Kidney (tissue), 14 donors: ENCODE results near the gene BBOX1. TPM values are rescaled to one million over a fixed set of nuclear protein-coding genes. Genes with fewer than 3 reads are reported as not detected.

Experiments
- DNase-seq, 5 donors: peaks; one replicate each; pipeline ENCODE4 v3.0.0-alpha.2; 2013 to 2020
- FAIRE-seq: peaks from 2 replicates; lab custom pipeline; 2012; peaks lifted over from hg19 to GRCh38; lab: Jason Lieb, UNC
- H3K27ac ChIP-seq, 2 donors: one replicate each; pipeline ENCODE4 v1.7.0; 2013; ENCODE audit warnings: low read depth in 2 of 2, low read length in 2 of 2, inconsistent platforms in 1 of 2
- H3K27me3 ChIP-seq: one replicate; pipeline ENCODE4 v1.7.1; 2013; ENCODE audit warnings: low read length, inconsistent platforms; ENCODE audit not compliant: control insufficient read depth, insufficient read depth
- H3K36me3 ChIP-seq, 3 donors: one replicate each; pipeline versions ENCODE4 v1.7.0 to v1.7.1; 2013; ENCODE audit warnings: low read length in 3 of 3, control low read depth in 1 of 3, inconsistent platforms in 1 of 3; ENCODE audit not compliant: insufficient read depth in 3 of 3, control insufficient read depth in 2 of 3
- H3K4me1 ChIP-seq, 3 donors: one replicate each; pipeline versions ENCODE4 v1.7.0 to v1.7.1; 2013; ENCODE audit warnings: low read length in 3 of 3, inconsistent platforms in 1 of 3, low read depth in 1 of 3; ENCODE audit not compliant: control insufficient read depth in 2 of 3, insufficient read depth in 2 of 3
- H3K4me3 ChIP-seq, 3 donors: one replicate each; pipeline versions ENCODE4 v1.7.0 to v1.8.1; 2013; ENCODE audit warnings: low read length in 3 of 3, control low read depth in 1 of 3, inconsistent platforms in 1 of 3
- H3K9ac ChIP-seq, 3 donors: one replicate each; pipeline versions ENCODE4 v1.7.0 to v1.7.1; 2013; ENCODE audit warnings: low read length in 3 of 3, control low read depth in 1 of 3, inconsistent platforms in 1 of 3
- H3K9me3 ChIP-seq, 3 donors: one replicate each; pipeline versions ENCODE4 v1.7.0 to v1.7.1; 2013; ENCODE audit warnings: low read length in 3 of 3, control low read depth in 1 of 3, inconsistent platforms in 1 of 3; ENCODE audit not compliant: control insufficient read depth in 2 of 3, insufficient read depth in 1 of 3
- intact Hi-C: fragments of 100-400 bp; cut with DNase I; formaldehyde crosslinking; loops from one replicate; pipeline ENCODE4 v1.11.1; 2022
- polyA plus RNA-seq: library from polyadenylated mRNA; stranded (reverse); fragments of 350-450 nt; fragmentation: Illumina TruSeq; extraction: RNeasy Lipid Tissue Mini Kit (QIAGEN cat#74804); gene quantifications from one replicate; pipeline ENCODE4 v1.2.3, GENCODE V29; 2014; ENCODE audit warnings: low read depth, low replicate concordance; ENCODE audit not compliant: insufficient read depth
- total RNA-seq: library from RNA; stranded (reverse); fragmentation: NEBNext Ultra II Directional; extraction: Animal tissue kit (Norgen Biotek cat#: 25700); gene quantifications from one replicate; pipeline ENCODE4 v1.2.1, GENCODE V29; 2021
- TF ChIP-seq, protein P1 (sequence below): IDR thresholded peaks from 3 replicates; pipeline ENCODE4 v1.5.1; 2012; ENCODE audit warnings: mild to moderate bottlenecking, moderate library complexity, borderline replicate concordance; ENCODE audit not compliant: insufficient read depth; ENCODE audit errors: extremely low read depth
- donor health status: control.
- donor health status: control.
- donor health status: control.
- donor health status: control.
- donor health status: control.
- donor health status: DM: yes; HTN: yes; CAD: no.
- donor health status: Normal renal cell carcinoma (clear cell type).

Gene BBOX1
- total and polyA plus RNA-seq, 2 donors from 2014 or later, result 159 to 414 TPM

DNA sequence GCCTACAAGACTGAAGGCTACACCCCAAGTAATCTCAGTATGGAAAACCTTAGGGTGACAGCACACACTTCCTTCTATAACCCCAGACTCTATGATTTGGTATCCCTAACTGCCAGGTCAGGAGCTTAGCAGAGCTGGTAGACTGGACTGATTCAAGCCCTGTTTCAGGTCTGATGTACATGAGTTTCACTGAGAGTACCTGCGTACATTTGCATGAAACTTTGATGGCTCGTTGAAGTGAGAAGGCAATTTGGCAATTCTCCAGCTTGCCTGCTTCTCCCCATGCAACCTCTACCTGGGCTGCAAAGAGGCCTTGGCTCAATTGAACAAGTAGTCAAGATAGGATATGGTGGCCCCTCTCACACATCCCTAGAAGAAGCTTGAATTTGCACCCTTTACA lies 36.5 kb upstream of the BBOX1 start:
- Histone ChIP-seq H3K27me3 (no peaks in the 10 kb centered on the region), H3K27ac (no peak overlapping the region), H3K4me1 (no peaks in the 10 kb centered on the region), H3K9me3 (no peaks in the 10 kb centered on the region), H3K9ac (no peak overlapping the region), H3K36me3 (no peaks in the 10 kb centered on the region), H3K4me3 (no peak overlapping the region)
- DNase-seq (no peak), FAIRE-seq (no peak)
- TF ChIP-seq, protein P1, sequence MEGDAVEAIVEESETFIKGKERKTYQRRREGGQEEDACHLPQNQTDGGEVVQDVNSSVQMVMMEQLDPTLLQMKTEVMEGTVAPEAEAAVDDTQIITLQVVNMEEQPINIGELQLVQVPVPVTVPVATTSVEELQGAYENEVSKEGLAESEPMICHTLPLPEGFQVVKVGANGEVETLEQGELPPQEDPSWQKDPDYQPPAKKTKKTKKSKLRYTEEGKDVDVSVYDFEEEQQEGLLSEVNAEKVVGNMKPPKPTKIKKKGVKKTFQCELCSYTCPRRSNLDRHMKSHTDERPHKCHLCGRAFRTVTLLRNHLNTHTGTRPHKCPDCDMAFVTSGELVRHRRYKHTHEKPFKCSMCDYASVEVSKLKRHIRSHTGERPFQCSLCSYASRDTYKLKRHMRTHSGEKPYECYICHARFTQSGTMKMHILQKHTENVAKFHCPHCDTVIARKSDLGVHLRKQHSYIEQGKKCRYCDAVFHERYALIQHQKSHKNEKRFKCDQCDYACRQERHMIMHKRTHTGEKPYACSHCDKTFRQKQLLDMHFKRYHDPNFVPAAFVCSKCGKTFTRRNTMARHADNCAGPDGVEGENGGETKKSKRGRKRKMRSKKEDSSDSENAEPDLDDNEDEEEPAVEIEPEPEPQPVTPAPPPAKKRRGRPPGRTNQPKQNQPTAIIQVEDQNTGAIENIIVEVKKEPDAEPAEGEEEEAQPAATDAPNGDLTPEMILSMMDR, result no peak
- intact Hi-C loops, result no loop called here

DNA sequence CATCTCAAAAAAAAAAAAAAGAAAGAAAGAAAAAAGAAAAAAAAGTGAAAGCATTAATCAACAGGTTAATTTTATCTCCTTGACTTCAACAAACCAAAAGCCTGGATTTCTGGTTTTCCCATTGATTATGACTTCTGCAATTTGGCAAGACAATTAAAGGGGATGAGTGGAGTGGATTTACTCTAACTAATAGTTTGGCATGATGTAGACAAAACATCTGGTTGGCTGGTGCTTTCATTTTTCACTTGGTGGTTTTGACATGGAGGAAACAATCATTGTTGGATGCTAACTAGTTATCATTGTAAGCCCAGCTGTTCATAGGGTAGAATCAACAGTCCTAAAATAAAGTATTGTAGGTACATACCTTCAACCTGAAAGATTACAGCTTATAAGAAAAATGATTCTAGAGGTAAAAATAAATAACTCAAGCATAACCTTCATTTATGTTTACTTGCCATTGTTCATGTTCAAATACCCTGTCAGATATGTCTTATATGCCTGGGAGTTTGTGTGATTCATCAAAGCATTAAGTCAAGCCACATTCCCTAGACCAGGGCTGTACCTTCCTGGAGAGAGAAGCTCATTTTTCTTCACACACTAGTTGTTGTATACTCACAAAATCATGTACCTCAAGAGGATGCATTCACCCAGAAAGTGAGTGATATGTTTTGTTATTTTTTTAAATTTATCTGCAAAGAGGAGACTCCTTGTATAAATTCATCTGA lies 31.6 kb upstream of the BBOX1 start:
- TF ChIP-seq, protein P1, result no peak

DNA sequence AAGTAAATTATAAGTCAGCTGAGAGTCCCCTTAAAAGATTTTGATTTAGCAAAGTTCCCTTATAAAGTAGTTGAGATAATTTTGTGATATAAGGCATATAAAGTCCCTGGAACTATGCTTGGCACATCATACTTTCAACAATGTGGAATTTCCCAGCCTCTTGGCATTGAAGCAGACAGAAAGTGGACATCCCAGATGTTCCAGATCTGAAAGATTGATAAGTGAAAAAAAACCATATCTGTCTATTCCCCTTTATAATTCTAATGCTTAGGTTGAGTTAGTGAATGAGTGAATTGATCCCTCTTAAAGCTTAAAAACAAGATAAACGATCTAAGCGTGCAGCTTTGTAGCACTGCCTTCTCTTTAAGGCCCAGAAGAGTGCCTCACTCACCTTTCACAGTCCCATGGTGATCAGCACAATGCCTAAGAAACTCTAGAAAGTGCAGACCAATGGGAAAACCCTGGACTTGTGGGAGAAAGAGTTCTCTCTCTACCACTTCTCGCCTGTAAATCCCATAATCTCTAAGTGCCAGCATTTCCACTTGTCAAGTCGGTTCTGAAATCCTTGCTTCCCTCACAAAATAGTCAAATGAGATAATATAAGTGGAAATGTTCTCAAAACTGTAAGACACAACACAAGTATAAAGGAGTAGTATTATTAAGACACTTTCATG lies 28.9 kb upstream of the BBOX1 start:
- no peaks in the 10 kb centered on the region for H3K4me1 ChIP-seq
- no peaks in the 10 kb centered on the region for H3K36me3 ChIP-seq
- no peak overlapping the region for H3K27ac ChIP-seq
- TF ChIP-seq, protein P1, result no peak
- intact Hi-C loops, result no loop called here
- FAIRE-seq (no peak), DNase-seq (no peak)
- H3K4me3 ChIP-seq, result no peak overlapping the region
- no peaks in the 10 kb centered on the region for H3K27me3 ChIP-seq
- H3K9me3 ChIP-seq, result no peaks in the 10 kb centered on the region
- H3K9ac ChIP-seq, result no peak overlapping the region

More for the DNA sequence above, 31.6 kb upstream of the BBOX1 start:
- no peaks in the 10 kb centered on the region for H3K9me3 ChIP-seq
- H3K27ac ChIP-seq, result no peak overlapping the region
- H3K4me3 ChIP-seq, result no peak overlapping the region
- H3K4me1 ChIP-seq, result no peaks in the 10 kb centered on the region
- DNase-seq (no peak), FAIRE-seq (no peak)
- H3K36me3 ChIP-seq, result no peaks in the 10 kb centered on the region
- no peak overlapping the region for H3K9ac ChIP-seq
- H3K27me3 ChIP-seq, result no peaks in the 10 kb centered on the region
- intact Hi-C loops, result no loop called here
